ENCODE measurements around the gene GAA. TPM values are rescaled to one million over a fixed set of nuclear protein-coding genes. Genes with fewer than 3 reads are reported as not detected.

Gene GAA
- total and polyA plus RNA-seq, 5 donors = 36.3 to 51.3 (median 44.8) TPM

- Histone ChIP-seq H3K27ac (ENCODE audit: low read length) (no peak overlapping the region), H3K4me3 (ENCODE audit: low read length) (no peak overlapping the region), H3K9me3 (ENCODE audit: control insufficient read depth, low read length) (no peaks in the 10 kb centered on the region), H3K27me3 (ENCODE audit: control insufficient read depth, insufficient read depth) (no peaks in the 10 kb centered on the region), H3K4me1 (ENCODE audit: control insufficient read depth, insufficient read depth, low read length) (no peaks in the 10 kb centered on the region)
- ATAC-seq = no peak
- DNase-seq = no peak
- 84% methylated on average over 5 of the region's 5 CpGs for WGBS
- intact Hi-C loops (cut with DNase I) = no loop called here
Observed at GRCh38 chr17:80132906-80133625, 31.7 kb downstream of the GAA start.

DNA sequence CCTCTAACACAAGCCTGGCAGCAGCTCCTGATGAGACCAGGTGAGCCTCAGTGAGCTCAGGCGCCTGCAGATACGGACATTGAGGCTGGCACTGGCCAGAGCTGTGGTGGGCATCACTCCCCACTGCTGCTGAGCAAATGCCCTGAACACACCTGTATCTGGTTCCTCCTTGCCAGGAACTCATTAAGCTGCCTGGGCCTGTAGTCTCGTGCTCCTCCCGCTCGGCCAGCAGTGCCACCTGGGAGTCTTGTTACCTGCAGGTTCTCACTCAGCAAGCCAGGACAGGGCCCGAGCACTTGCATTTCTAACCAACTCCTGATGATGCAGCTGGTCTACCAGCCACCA is 32.2 kb downstream of the GAA start:
- no peak overlapping the region for H3K4me3 ChIP-seq (ENCODE audit: low read length)
- intact Hi-C loops (cut with DNase I) = no loop called here
- 92% methylated on average over 6 of the region's 6 CpGs for WGBS
- no peak overlapping the region for H3K27ac ChIP-seq (ENCODE audit: low read length)
- DNase-seq (no peak), ATAC-seq (no peak)
- no peaks in the 10 kb centered on the region for H3K9me3 ChIP-seq (ENCODE audit: control insufficient read depth, low read length)
- H3K4me1 ChIP-seq (ENCODE audit: control insufficient read depth, insufficient read depth, low read length) = no peaks in the 10 kb centered on the region
- no peaks in the 10 kb centered on the region for H3K27me3 ChIP-seq (ENCODE audit: control insufficient read depth, insufficient read depth)

- no peaks in the 10 kb centered on the region for H3K4me1 ChIP-seq (ENCODE audit: control insufficient read depth, insufficient read depth, low read length)
- DNase-seq = no peak
- 96% methylated on average over 9 of the region's 9 CpGs for WGBS
- H3K27me3 ChIP-seq (ENCODE audit: control insufficient read depth, insufficient read depth) = no peaks in the 10 kb centered on the region
- H3K27ac ChIP-seq (ENCODE audit: low read length) = no peak overlapping the region
- no peak for ATAC-seq
- H3K9me3 ChIP-seq (ENCODE audit: control insufficient read depth, low read length) = no peaks in the 10 kb centered on the region
- intact Hi-C loops (cut with DNase I) = no loop called here
- H3K4me3 ChIP-seq (ENCODE audit: low read length) = no peak overlapping the region
Observed at GRCh38 chr17:80137131-80137530, 35.8 kb downstream of the GAA start.

DNA sequence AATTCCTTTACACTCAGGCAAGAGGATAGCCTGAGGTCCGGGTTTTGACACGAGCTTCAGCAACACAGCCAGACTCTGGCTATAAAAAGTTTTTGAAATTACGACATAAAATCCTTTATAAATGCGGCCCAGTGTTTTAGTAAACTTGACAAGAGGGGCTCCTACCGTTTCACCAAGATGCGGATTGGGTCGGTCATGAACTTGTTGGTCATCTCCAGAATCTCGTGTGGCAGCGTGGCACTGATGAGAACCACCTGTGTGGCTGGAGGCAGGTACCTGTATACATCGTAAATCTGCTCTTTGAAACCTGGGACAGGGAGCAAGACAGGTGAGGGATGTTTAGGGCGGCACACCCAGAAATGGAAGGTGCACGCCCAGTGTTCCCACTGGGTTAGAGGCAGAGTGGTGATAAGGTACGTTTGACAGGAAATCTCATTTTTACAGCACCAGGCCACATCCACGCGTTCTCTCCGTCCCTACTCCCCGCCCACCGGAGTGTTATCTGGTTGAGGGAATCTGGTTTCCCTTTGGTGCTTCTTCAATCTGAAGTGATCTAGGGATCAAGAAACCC is 37.6 kb downstream of the GAA start:
- 89% methylated on average over 18 of the region's 18 CpGs for WGBS

DNA sequence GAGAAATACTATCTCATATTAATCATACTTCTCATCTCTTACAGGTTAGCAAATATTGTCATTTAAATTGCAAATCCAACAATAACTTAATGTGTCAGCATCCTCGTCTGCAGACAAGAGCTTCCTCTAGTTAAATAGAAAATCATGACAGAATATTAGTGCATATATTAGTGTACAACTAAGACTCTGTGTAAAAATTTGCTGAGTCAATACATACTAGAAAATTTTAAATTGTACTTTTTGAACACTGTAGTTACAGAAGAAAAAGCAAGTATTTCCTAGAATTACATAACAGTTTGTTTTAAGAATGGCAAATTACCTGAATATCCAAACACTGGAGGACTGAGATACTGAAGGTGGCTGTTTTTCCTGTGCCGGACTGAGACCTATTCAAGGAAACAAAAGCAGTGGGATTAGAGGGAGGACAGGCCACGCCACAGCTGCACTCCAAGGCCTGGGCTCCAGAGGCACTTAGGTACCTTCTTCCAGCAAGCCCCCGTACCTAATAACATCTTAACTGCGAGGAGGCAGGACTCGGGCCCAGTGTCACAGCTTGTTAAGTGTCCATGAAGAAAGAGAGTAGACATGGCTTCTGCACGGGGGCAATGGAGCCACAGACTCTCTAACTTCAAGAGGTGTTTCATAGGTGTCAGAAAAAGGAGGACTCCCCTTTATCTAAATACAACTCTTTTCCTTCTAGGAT is 40.2 kb downstream of the GAA start:
- WGBS = 89% methylated on average over 7 of the region's 7 CpGs
- H3K4me1 ChIP-seq (ENCODE audit: control insufficient read depth, insufficient read depth, low read length) = peaks cover 5% of the 10 kb centered on the region
- no peaks in the 10 kb centered on the region for H3K9me3 ChIP-seq (ENCODE audit: control insufficient read depth, low read length)
- ATAC-seq = no peak
- DNase-seq = no peak
- no peaks in the 10 kb centered on the region for H3K27me3 ChIP-seq (ENCODE audit: control insufficient read depth, insufficient read depth)
- no peak overlapping the region for H3K4me3 ChIP-seq (ENCODE audit: low read length)
- intact Hi-C loops (cut with DNase I) = no loop called here
- H3K27ac ChIP-seq (ENCODE audit: low read length) = no peak overlapping the region

More for the DNA sequence above, 37.6 kb downstream of the GAA start:
- Histone ChIP-seq H3K27me3 (ENCODE audit: control insufficient read depth, insufficient read depth) (no peaks in the 10 kb centered on the region), H3K27ac (ENCODE audit: low read length) (no peak overlapping the region), H3K9me3 (ENCODE audit: control insufficient read depth, low read length) (no peaks in the 10 kb centered on the region), H3K4me3 (ENCODE audit: low read length) (no peak overlapping the region), H3K4me1 (ENCODE audit: control insufficient read depth, insufficient read depth, low read length) (no peaks in the 10 kb centered on the region)
- intact Hi-C loops (cut with DNase I) = no loop called here
- no peak for DNase-seq
- no peak for ATAC-seq

GRCh38 chr17:80142929-80143328 is 41.5 kb downstream of the GAA start:
- Histone ChIP-seq H3K27me3 (ENCODE audit: control insufficient read depth, insufficient read depth) (no peaks in the 10 kb centered on the region), H3K4me1 (ENCODE audit: control insufficient read depth, insufficient read depth, low read length) (peaks cover 5% of the 10 kb centered on the region), H3K4me3 (ENCODE audit: low read length) (no peak overlapping the region), H3K9me3 (ENCODE audit: control insufficient read depth, low read length) (no peaks in the 10 kb centered on the region), H3K27ac (ENCODE audit: low read length) (no peak overlapping the region)
- 87% methylated on average over 6 of the region's 6 CpGs for WGBS
- intact Hi-C loops (cut with DNase I) = no loop called here
- ATAC-seq (no peak), DNase-seq (no peak)

- DNase-seq (no peak), ATAC-seq (no peak)
- no peak overlapping the region for H3K27ac ChIP-seq (ENCODE audit: low read length)
- intact Hi-C loops (cut with DNase I) = no loop called here
- H3K27me3 ChIP-seq (ENCODE audit: control insufficient read depth, insufficient read depth) = no peaks in the 10 kb centered on the region
- WGBS = 43% methylated on average over 10 of the region's 10 CpGs
- no peaks in the 10 kb centered on the region for H3K9me3 ChIP-seq (ENCODE audit: control insufficient read depth, low read length)
- peaks cover 8% of the 10 kb centered on the region for H3K4me1 ChIP-seq (ENCODE audit: control insufficient read depth, insufficient read depth, low read length)
- peak overlapping the region; percentile 94 for H3K4me3 ChIP-seq (ENCODE audit: low read length)
Observed at GRCh38 chr17:80145076-80146075, 44.0 kb downstream of the GAA start.

DNA sequence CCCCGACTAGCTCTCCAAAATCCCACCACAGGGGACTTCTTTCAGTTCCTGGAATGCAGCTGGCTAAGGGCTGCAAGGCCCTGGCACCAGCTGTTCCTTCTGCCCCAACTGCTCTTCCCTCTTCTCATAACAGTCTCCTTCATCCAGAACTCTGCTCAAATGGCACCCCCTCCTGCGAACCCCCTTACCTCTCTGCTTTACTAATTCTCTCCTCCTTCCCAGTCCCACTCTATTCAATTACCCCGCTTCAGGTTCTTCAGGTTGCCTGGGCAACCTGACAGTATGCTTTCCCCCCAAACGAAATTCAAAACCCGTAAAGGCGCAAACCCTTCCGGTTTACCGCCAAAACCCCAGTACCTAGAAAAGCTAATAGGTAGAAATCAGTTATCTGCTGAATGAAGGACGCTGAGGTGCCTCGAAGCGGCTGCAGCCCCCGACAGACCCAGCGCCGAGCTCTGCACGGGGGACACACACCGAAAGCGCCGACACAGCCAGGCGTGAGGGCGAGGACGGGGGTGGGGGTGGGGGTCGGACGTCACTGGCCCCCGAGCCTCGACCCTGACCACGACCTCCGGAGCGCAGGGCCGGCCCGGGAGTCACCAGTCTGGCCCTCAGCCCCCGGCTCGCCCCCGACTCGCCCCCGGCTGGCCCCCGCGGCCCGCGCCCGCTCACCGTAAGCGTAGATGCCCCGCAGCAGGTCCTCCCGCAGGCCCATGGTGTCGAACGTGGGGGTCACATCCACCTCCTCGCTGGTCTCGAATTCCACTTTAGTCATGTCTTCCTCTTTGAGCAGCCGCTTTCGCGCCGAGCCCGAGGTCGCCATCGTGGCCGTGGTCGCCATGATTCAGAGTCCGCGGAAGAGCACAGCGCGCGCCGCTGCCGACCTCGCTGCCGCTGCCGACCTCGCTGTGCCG is 45.0 kb downstream of the GAA start:
- Histone ChIP-seq H3K27me3 (ENCODE audit: control insufficient read depth, insufficient read depth) (no peaks in the 10 kb centered on the region), H3K4me1 (ENCODE audit: control insufficient read depth, insufficient read depth, low read length) (peaks cover 8% of the 10 kb centered on the region), H3K27ac (ENCODE audit: low read length) (peak overlapping the region; percentile 77), H3K9me3 (ENCODE audit: control insufficient read depth, low read length) (no peaks in the 10 kb centered on the region), H3K4me3 (ENCODE audit: low read length) (peak overlapping the region; percentile 94)
- no peak for DNase-seq
- intact Hi-C loops (cut with DNase I) = no loop called here
- WGBS = under 1% methylated on average over 69 of the region's 69 CpGs
- ATAC-seq = peak; percentile 2 to 30

GRCh38 chr17:80147035-80147822 is 45.8 kb downstream of the GAA start, which contains the start of gene EIF4A3:
EIF4A3 (minus strand) TSS chr17:80147128; CDS start chr17:80146961, 167 bp downstream.
- H3K4me3 ChIP-seq (ENCODE audit: low read length) = peak within 1 kb of the TSS; percentile 94
- ATAC-seq (peak; percentile 97 to 98), DNase-seq (peak; percentile 99)
- peaks cover 8% of the 10 kb centered on the region for H3K4me1 ChIP-seq (ENCODE audit: control insufficient read depth, insufficient read depth, low read length)
- no peaks in the 10 kb centered on the region for H3K27me3 ChIP-seq (ENCODE audit: control insufficient read depth, insufficient read depth)
- H3K9me3 ChIP-seq (ENCODE audit: control insufficient read depth, low read length) = no peaks in the 10 kb centered on the region
- peak within 1 kb of the TSS; percentile 77 for H3K27ac ChIP-seq (ENCODE audit: low read length)
- intact Hi-C loops (cut with DNase I) = no loop called here
- under 1% methylated on average over 90 of the region's 90 CpGs for WGBS

Measured in right cardiac atrium (tissue), 5 donors.